ENCODE results near the gene G6PD.
"Not testable (repeated sequence)": the region's sequence is repeated elsewhere in the genome, so short reads cannot be mapped to it uniquely, and the experiment has no call there.

G6PD gene

GRCh38 chrX:154512879-154513553 lies 33.6 kb downstream of the G6PD start:
- no peak for DNase-seq

GRCh38 chrX:154511761-154512160 lies 34.9 kb downstream of the G6PD start:
- no peak for DNase-seq

DNA sequence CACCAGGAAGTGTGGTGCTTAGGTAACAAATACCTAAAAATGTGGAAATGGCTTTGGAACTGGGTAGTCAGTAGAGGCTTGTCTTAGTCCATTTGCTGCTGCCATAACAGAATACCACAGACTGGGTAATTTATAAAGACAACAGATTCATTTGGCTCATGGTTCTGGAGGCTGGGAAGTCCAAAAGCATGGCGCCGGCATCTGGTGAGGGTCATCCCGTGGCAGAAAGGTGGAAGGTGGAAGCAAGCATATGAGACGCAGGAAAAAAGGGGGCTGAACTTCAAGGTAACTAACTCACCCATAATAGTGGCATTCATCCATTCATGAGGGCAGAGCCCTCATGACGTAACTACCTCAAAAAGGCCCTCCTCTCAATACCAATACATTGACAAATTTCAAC lies 37.2 kb downstream of the G6PD start:
- no peak for DNase-seq

DNA sequence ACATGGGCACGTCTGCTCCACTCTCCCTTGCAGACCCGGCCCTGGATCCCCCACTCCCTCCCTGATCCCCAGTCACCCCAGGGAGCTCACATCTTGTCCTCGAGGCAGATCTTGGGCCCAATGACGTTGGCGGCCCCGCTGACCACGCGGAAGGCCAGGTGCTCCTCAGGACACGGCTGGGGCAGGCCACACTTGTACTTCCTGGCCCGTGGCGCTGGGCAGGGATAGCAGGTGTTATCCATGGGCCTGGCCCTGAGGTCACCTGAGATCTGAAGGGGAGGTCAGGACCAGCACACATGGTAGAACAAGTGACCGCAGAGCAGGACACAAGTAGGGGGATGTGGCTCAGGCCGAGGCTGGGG lies 38.3 kb downstream of the G6PD start:
- no peak for DNase-seq

DNA sequence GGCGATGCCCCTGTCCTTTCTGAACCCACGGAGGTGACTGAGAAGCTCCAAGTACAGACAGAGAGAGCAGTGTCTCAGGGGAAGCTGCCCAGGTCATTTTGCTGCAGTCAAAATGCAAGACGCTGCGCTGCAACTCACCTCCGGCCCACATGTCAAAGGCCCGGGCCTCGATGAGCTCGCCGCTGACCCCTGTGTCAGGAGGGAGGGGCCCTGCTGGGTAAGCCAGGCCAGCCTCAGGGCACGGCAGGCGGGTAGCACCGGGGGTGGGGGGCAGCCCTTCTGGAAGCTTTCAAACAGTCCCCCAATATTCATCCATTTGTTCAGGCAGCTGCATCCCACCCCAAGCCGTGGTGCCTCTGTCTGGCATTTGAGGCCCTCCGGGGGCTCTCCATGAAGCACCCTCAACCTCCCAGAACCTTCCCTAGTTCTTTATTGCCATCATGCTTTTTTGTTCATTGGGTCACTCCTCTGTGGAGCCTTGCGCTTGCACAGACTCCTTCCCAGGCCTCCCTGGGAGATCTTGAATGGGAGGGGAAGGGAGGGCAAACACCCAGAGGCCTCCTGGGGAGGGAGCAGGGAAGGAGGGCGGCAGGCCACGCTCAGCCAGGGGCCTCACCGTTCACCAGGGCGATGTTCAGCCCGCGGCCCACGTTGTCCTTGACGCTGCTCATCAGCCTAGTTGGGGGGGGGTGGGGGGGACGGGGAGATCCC lies 38.8 kb downstream of the G6PD start:
- DNase-seq, result no peak

GRCh38 chrX:154506483-154507332 lies 39.9 kb downstream of the G6PD start:
- DNase-seq, result no peak

DNA sequence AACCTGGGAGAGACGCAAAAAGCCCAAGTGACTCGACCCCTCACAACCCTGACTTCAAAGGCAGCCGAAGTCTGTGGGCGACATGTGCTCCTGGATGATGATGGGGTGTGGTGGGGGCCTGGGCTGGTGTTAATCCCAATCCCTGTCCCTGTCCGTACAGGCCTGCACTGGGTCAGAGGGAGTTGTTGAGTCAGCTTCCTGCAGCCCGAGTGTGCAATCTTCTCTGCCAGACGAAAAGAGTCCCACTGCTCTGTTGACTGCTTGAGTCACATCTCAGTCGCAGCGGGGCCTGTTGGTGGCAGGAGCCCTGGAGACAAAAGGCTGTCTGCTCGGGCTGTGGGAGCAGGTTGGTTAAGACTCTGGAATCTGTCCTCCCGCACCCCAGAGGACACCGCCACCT lies 40.9 kb downstream of the G6PD start:
- no peak for DNase-seq

GRCh38 chrX:154502989-154503388 lies 43.7 kb downstream of the G6PD start:
- DNase-seq, result no peak

DNA sequence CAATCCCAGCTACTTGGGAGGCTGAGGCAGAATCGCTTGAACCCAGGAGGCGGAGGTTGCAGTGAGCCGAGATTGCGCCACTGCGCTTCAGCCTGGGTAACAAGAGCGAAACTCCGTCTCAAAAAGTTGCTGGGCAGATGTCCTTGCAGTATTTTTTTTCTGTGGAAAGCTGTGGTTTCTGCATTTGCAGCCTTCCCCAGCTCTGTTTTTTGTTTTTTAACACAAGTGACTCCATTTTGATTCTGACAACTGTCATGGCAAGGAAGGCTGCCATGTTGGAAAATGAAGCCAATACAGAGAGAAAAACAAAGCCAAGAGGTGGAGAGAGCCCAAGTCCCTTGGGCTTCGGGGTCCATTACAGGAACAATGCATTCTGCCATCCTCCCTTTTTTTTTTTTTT lies 44.5 kb downstream of the G6PD start:
- no peak for DNase-seq

DNA sequence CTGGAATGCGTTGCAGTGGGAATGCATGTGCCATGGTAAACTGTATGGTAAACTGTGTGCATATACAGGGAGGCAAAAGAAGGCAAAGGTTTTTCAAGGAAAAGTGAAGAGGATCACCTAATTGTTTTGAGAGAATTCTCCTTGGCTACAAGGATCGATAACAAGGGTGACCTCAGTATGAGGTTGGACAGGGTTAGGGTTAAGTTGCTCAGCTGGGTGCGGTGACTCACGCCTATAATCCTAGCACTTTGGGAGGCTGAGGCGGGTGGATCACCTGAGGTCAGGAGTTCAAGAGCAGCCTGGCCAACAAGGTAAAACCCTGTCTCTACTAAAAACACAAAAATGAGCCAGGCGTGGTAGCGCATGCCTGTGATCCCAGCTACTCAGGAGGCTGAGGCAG lies 45.2 kb downstream of the G6PD start:
- not testable (repeated sequence) for DNase-seq

GRCh38 chrX:154496591-154497137 lies 50.0 kb downstream of the G6PD start:
- not testable (repeated sequence) for DNase-seq

DNA sequence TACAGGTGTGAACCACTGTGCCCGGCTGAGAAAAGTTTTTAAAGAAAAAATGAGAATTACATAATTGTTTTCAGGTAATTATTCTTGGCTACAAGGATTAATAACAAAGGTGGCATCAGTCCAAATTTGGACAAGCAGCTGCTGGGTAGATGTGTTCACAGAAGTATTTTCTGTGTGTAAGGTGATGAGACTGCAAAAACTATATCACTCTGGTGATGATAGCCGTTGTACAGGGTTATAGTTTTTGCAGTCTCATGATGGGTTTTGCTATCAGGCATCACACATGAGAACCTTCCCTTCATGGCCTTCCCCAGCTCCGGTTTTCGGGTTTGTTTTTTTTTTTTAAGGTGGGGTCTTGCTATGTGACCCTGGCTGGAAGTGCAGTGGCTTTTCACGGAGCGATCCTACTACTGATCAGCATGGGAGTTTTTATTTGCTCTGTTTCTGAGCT lies 51.1 kb downstream of the G6PD start:
- no peak for DNase-seq

DNA sequence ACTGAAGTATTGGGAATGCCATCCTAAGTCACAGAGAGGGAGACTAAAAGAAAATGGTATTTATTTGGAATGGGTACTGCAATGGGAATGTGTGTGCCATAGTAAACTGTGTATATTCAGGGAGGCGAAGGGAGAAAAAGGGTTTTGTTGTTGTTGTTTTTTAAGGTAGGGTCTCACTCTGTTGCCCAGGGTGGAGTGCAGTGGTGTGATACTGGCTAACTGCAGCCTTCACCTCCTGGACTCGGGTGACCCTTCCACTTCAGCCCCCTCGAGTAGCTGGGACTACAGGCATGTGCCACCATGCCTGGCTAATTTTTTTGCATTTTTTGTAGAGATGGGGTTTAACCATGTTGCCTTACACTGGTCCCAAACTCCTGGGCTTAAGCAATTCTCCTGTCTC lies 51.9 kb downstream of the G6PD start:
- no peak for DNase-seq

- peak; percentile 94 to 99 for DNase-seq
These were observed 56.1 kb downstream of the G6PD start, which contains the start of gene SLC10A3 for GRCh38 chrX:154490414-154491083. SLC10A3 (minus strand) TSS chrX:154490629; CDS start chrX:154488940, 1,689 bp downstream.

DNA sequence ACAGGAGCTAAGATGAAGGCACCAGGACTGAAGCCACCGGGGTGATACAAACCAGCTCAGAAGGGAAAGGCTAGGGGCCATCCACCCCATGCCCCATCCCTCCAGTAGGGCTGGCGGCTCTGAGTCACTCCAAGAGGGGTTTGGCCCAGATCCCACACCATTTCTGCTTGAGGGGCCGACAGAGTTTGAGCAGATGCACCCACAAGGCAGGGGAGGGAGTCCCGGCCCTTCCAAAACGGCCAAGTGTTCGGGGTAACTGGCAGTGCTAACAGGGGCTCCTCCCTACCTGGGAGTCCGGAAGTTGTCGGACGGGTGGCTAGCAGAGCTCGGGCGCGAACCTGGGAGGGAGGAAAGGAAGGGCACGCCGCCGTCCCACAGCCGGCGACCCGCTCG lies 56.6 kb downstream of the G6PD start:
- peak in 1 of 2 experiments; percentile 50 for DNase-seq

GRCh38 chrX:154489182-154489581 lies 57.5 kb downstream of the G6PD start:
- no peak for DNase-seq

DNA sequence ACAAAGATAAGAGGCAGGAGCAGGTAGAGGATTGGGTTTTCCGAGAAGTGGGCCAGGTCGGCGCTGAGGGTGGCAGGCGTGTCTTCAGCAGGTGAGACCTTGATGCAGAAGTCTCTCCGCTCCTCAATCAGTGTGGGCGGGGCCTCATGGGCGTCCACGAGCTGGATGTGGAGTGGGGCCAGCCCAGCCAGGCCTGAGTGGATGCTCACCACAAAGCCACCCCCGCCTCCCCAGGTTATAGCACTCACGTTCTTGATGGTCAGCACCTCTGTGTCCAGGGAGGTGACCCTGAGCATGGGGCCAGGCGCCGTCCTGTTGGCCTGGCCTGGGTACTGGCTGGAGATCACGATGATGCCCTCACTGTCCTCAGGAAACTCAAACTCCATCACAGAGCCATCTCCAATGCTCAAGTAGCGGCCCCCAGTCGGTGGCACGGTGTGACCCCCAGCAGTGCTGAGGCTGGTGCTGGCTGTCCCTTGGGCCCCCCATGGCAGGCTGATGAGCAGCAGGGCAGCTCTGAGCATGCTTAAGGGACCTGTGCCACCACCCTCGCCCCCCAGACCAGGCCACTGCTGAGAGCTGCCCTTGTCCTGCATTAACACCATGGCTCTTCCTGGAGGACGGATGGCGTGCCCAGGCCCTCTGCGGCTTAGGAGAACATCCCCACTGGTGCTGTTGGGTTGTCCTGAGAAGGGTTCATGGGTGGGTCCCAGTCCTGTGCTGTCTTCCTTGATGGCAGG lies 58.1 kb downstream of the G6PD start:
- DNase-seq, result no peak

- DNase-seq, result no peak
These were observed 58.9 kb downstream of the G6PD start for GRCh38 chrX:154487518-154488290.

DNA sequence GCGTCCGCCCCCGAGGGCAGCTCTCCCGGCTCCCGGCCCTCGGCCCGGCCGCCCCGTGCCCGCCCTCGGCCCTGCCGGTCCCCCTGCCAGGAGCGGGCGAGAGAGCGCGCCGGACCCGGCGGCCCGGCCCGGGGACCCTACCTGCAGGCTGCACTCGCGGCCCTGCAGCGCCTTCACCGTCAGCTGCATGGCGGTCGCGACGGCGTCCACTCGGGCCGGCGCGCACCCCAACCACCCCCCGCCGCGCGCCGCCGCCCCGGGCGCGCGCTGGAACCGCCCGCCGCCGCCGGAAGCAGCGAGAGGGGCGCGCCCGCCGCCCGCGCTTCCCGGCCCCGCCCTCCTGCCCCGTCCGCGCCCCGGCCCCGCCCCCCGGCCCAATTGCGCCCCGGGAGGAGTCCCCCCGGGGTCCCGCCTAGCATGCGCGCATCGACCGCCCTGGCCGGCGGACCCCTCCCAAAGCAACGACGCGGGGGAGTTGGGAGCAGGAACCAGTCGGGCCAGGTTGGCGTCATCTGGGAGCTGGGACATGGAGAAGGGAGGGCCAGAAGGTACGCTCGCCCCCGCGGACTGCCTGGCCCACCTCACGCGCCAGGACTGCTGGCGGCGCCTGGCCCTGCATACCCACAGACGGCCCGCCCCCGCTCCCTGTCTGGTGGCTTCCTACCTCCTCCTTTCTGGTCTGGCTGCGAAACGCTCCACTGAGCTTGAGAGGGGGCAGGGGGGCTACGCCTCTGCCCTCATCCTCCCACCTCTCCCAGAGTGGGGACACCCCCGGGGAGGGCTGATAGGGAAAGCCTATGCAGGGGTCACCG lies 60.0 kb downstream of the G6PD start, which contains the start of gene UBL4A:
TSS of gene UBL4A (minus strand) at position 220 of the 812 bp plus-strand sequence. CDS start at position 189, 31 bp downstream.
- peak; percentile 77 to 92 for DNase-seq

GRCh38 chrX:154486052-154486395 lies 60.6 kb downstream of the G6PD start:
- DNase-seq, result peak in 1 of 2 experiments; percentile 71
